ENCODE data around the gene PIBF1. TPM values are rescaled to one million over a fixed set of nuclear protein-coding genes. Genes with fewer than 3 reads are reported as not detected.

Gene PIBF1
- total RNA-seq, 4 donors from 2014 or later: 7.9 to 54.6 (median 29.1) TPM

GRCh38 chr13:73001971-73002370, 220.0 kb downstream of the PIBF1 start:
- intact Hi-C loops (cut with DNase I; ENCODE audit: low total_unique reads): no loop called here
- Histone ChIP-seq H3K4me1 (no peaks in the 10 kb centered on the region), H3K36me3 (no peaks in the 10 kb centered on the region), H3K27ac (no peak overlapping the region), H3K4me3 (no peak overlapping the region), H3K27me3 (no peaks in the 10 kb centered on the region), H3K9me3 (no peaks in the 10 kb centered on the region)
- TF ChIP-seq, protein P1, sequence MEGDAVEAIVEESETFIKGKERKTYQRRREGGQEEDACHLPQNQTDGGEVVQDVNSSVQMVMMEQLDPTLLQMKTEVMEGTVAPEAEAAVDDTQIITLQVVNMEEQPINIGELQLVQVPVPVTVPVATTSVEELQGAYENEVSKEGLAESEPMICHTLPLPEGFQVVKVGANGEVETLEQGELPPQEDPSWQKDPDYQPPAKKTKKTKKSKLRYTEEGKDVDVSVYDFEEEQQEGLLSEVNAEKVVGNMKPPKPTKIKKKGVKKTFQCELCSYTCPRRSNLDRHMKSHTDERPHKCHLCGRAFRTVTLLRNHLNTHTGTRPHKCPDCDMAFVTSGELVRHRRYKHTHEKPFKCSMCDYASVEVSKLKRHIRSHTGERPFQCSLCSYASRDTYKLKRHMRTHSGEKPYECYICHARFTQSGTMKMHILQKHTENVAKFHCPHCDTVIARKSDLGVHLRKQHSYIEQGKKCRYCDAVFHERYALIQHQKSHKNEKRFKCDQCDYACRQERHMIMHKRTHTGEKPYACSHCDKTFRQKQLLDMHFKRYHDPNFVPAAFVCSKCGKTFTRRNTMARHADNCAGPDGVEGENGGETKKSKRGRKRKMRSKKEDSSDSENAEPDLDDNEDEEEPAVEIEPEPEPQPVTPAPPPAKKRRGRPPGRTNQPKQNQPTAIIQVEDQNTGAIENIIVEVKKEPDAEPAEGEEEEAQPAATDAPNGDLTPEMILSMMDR (IDR thresholded peaks at IDR 0.05): no peak
- no peak for DNase-seq

DNA sequence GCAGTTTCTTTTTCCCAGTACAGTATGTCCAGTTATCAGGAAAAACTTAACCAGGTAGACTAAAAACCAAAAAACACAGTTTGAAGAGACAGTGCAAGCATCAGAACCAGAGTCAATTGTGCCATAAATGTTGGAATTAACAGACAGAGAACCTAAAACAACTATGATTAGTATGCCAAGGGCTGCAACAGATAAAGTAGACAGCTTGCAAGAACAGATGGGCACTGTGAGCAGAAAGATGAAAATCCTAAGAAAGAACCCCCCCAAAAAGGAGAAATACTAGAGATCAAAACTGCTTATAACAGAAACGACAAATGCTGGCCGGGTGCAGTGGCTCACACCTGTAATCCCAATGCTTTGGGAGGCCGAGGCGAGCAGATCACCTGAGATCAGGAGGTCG, 229.8 kb downstream of the PIBF1 start:
- TF ChIP-seq, protein P1 (IDR thresholded peaks at IDR 0.05): no peak
- TF ChIP-seq POLR2A (IDR thresholded peaks at IDR 0.05): no peak
- Histone ChIP-seq H3K4me1 (no peaks in the 10 kb centered on the region), H3K9me3 (no peaks in the 10 kb centered on the region), H3K36me3 (no peaks in the 10 kb centered on the region), H3K27ac (no peak overlapping the region), H3K4me3 (no peak overlapping the region), H3K27me3 (no peaks in the 10 kb centered on the region)
- DNase-seq: no peak
- intact Hi-C loops (cut with DNase I; ENCODE audit: low total_unique reads): no loop called here

- Histone ChIP-seq H3K36me3 (no peaks in the 10 kb centered on the region), H3K4me1 (no peaks in the 10 kb centered on the region), H3K27ac (no peak overlapping the region), H3K4me3 (no peak overlapping the region), H3K9me3 (no peaks in the 10 kb centered on the region), H3K27me3 (no peaks in the 10 kb centered on the region)
- no peak for DNase-seq
- TF ChIP-seq, protein P1 (IDR thresholded peaks at IDR 0.05): no peak
- TF ChIP-seq POLR2A (IDR thresholded peaks at IDR 0.05): no peak
- intact Hi-C loops (cut with DNase I; ENCODE audit: low total_unique reads): no loop called here
These were observed 233.9 kb downstream of the PIBF1 start for GRCh38 chr13:73015805-73016204.

DNA sequence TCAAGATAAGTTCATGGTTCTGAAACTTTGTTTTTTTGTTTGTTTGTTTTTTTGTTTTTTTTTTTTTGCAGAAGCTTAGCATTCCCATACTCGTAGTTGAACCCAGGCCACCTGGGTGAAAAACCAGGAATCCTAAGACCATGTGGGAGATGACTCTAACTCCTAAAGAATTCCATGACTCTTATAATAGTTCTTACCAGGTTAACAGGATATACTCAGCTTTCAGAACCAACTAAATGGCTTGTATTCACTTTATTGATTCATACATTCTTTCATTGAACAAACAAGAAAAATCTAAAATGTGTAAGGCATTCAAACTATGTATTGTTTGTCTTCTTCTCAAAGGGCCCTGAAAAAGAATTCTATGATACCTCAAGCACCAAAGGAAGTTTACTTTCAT, 236.4 kb downstream of the PIBF1 start:
- no peak overlapping the region for H3K4me3 ChIP-seq
- TF ChIP-seq, protein P1 (IDR thresholded peaks at IDR 0.05): no peak
- TF ChIP-seq POLR2A (IDR thresholded peaks at IDR 0.05): no peak
- H3K9me3 ChIP-seq: no peaks in the 10 kb centered on the region
- H3K27ac ChIP-seq: no peak overlapping the region
- DNase-seq: no peak
- H3K4me1 ChIP-seq: no peaks in the 10 kb centered on the region
- H3K36me3 ChIP-seq: no peaks in the 10 kb centered on the region
- intact Hi-C loops (cut with DNase I; ENCODE audit: low total_unique reads): no loop called here
- H3K27me3 ChIP-seq: no peaks in the 10 kb centered on the region

- Histone ChIP-seq H3K9me3 (no peaks in the 10 kb centered on the region), H3K36me3 (no peaks in the 10 kb centered on the region), H3K27ac (no peak overlapping the region), H3K4me1 (no peaks in the 10 kb centered on the region), H3K4me3 (no peak overlapping the region), H3K27me3 (no peaks in the 10 kb centered on the region)
- TF ChIP-seq POLR2A (IDR thresholded peaks at IDR 0.05): no peak
- TF ChIP-seq, protein P1 (IDR thresholded peaks at IDR 0.05): no peak
- intact Hi-C loops (cut with DNase I; ENCODE audit: low total_unique reads): no loop called here
- no peak for DNase-seq
These were observed 243.5 kb downstream of the PIBF1 start for GRCh38 chr13:73025217-73026012.
